ENCODE results near the gene CRADD. TPM values are rescaled to one million over a fixed set of nuclear protein-coding genes. Genes with fewer than 3 reads are reported as not detected.

Gene CRADD
- polyA plus RNA-seq, 4 donors = 11.6 to 13.6 (median 12.7) TPM

DNA sequence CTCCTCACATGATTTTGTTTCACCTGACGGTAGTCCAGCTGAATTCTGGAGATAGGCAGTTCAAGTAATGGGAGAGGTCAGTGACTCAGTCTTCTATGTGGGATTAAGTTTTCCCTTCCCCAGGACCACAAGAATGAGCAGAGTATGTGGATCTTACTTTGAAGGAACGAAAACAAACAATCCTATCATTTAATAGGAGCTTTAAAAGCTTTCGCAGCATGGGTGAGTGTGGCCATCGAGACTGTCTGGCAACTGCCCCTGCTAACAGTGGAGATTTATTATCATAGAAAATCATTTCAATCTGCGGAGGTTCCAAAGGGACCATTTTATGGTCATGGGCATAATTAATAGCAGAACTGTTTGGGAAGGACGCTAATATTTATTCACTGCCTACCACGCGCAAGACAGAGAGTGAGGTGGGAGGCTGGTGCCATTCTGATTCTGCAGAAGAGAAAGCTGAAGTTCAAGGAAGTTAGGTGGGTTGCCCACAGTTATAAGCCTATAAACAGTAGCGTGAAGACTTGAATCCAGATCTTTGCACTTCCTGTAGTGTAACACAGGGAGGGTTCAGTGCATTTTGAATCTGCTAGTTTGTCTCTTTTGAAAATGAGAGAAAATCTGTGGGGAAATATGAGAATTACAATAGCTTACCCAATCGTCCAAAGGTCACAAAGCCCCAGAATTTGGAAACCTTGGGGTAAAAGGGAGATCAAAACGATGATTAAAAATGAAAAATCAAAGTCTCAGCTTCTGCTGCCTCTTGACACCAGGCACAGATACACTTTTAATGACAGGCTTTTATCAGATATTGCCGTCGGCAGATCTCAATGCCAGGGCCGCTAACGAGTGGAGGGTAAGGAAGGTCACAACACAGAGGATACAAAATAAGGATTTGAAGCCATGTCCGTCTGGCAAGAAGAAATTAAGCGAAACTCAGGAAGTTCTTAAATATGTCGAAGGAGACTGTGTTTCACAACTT, 209.6 kb downstream of the CRADD start:
- no peak for DNase-seq (ENCODE audit: low read depth in 4 of 4, low spot score in 2 of 4)

DNA sequence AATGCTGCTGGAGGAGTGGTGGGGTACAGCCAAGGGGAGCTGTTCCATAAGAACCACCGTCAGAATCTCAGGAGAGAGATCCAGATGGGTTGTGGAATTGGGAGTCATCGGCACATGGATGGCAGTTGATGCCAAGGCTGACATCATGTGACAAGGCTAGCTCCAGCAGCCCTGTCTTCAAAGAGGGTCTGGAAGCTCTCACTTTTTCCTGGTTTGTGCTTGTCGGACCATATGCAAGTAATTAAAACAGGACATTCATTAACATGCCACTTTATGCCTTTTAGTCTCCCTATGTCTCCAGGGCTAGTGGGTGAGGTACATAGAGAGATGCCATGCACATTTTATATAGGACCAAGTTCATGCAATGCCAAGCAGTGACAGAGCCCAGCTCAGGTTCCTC, 211.8 kb downstream of the CRADD start:
- DNase-seq (ENCODE audit: low read depth in 4 of 4, low spot score in 2 of 4) = no peak

DNA sequence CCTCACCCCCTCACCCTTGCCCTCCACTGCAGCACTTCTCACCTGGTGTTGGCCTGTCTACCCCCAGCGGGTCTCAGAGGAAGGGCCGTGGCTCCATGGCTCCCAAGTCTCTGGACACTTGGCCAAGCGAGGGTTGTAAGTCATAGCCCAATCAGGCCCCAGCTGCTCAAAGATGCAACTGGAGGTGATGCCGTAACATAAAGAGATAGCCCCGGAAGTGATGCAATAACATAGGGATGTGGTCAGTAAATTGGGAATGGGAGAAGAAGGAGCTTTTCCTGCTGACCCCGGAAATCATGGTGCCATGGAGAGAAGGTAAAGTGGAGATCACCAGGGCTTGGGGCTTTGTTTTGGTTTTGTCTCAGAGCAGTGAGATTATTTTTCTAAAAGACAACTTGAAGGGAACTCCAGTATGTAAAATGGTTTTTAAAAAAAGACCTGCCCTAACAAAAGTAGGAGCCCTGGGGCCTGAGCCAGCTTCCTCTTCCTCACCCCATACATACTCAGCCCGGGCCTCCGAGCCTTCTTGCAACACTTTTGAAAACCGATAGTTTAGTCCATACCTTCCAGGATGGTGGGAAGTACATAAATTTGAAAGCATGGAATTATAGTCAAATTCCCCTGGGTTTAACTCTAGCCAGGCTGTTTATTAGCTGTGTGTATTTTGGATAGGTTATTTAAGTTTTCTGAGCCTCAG, 212.5 kb downstream of the CRADD start:
- DNase-seq (ENCODE audit: low read depth in 4 of 4, low spot score in 2 of 4) = no peak

DNA sequence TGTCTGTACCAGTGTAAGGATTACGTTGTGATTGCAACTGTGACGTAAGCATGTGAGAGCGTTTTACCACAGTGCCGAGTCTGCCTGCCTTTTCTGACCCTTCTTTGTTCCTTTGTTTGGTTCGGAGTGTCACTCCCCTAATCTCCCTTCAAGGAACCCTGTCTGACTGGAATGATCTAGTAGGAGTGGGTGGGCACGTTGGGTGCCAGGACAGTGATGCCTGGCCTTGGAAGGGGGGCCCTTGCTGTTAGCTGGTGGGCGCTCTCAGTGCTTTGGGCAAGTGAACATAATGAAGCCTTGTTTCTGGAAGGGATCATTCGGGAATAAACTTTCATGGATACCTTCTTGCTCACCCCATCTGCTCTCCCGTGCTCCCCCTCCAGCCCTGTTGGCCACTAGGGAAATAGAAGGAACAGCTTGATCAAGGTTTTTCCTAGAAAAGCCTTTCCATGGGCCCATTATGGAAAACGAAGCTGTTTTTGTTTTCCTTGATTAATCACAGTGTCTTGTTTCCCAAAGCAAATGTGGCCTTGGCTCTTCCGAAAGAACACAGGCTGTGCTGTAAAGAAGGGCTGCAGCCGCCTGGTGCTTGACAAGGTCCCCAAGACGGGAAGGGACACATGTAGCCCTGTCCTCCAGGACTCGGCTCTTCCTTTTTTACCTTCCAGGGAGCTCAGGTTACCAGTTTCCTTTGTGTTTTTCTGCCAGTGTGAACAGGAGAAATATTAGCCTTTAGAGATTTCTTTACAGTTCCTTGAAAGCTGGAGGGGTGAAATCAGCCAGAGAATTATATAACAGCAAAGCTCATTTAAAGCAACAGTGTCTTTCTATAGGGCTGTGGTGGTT, 215.5 kb downstream of the CRADD start:
- peak in 3 of 4 donors; percentile 31 to 52 (median 49) for DNase-seq (ENCODE audit: low read depth in 4 of 4, low spot score in 2 of 4)

DNA sequence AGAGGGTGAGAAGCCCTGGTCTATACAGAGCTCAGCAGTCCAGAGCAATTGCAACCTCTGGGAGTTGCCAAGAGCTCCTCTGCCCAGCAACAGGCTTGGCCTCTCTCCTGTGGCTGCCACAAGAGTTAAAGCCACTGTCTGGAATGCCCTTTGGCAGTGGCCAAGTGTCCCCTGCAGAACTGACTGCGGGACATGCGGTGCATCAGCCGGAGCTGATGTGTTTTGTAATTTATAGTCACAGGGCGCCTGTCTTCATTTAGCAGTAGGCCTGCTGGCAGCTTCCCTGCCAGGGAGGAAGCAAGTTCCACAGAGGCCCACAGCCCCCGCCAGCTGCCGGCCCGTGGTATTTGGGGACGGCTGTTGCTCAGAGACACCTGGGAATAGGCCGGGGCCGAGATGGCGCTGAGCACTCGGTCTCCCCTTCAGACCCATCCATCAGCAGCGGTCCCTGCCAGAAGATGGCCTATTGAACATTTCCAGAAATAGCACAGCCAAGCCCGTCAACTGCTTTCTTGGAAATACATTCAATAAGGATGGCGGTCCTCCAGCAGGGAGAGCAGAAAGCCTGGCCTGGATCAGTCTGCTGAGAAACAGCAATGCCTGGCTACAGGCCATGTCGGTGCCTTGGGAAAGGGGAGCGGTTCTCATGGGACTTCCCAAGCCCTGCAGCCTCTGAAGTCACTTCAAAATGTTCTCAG, 217.4 kb downstream of the CRADD start:
- DNase-seq (ENCODE audit: low read depth in 4 of 4, low spot score in 2 of 4) = peak in 3 of 4 donors; percentile 45 to 47 (median 46)

DNA sequence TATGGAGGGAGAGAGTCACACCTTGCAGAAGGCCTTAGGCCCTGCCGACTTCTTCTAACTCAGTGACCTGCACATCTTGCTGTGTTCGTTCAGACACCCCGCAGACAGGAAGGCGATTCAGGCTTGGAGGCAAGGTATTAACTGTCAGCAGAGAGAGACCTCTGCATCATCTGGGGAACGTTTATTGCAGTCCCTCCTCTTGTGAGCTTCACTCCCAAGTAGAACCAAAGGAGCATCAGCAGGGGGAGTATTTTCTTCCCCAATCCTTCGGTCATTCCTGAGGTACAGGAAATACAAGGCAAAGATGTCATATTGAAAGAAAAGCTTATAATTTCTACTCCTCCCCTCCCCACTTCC, 217.9 kb downstream of the CRADD start:
- DNase-seq (ENCODE audit: low read depth in 4 of 4, low spot score in 2 of 4) = peak in 1 of 4 donors; percentile 41

DNA sequence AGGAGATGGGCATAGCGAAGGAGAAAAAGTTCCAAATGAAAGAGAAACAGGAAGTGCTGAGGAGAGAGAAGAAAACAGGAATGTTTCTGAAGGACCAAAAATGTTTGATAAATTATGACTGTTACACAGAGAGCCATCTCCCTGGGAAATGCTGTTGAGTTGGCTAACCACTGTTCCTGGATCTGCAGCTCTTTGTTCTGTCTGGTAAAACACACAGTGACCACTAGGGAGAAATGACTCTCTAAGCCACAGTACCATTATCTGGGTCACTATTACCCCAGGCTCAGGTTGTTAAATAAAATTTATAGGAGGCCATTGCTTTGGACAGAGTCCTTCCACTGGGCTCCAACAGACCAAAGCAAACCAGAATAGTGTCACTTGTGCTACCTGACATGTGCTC, 219.3 kb downstream of the CRADD start:
- no peak for DNase-seq (ENCODE audit: low read depth in 4 of 4, low spot score in 2 of 4)

DNA sequence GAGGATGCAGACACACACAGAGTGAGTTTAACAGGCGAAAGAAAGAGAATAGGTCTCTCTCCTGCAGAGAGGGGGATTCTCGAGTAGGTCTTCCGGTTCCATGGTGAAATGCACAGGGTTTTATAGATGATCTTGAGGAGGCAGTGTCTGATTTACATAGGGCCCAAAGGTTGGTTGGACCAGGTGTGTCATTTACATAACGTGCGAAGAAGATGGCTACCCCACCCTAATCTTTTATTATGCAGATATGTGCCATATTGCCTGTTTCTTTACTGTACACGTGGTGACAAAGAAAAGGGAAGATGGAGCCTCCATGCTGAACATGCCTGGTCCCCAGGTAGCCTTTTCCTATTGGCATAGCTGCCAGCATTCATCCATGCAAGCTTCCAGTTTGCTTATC, 219.8 kb downstream of the CRADD start:
- no peak for DNase-seq (ENCODE audit: low read depth in 4 of 4, low spot score in 2 of 4)

DNA sequence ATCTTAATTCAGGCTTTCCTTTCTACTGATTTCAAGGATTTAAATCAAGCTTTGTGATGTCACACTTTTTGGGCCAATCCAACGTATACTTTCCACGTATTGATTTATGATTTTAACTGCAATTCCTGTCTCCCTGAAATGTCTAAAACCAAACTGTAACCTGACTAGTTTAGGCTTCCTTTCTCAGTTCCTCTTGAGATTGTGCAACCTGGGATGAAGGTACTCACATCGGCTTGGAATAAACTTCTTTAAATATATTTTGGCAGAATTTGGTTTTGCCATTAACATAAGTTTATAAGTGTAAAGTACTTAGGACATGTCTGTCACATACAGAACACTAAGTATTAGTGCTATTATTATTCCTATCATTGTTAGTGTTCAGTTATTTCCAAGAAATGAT, 224.6 kb downstream of the CRADD start:
- DNase-seq (ENCODE audit: low read depth in 4 of 4, low spot score in 2 of 4) = no peak

DNA sequence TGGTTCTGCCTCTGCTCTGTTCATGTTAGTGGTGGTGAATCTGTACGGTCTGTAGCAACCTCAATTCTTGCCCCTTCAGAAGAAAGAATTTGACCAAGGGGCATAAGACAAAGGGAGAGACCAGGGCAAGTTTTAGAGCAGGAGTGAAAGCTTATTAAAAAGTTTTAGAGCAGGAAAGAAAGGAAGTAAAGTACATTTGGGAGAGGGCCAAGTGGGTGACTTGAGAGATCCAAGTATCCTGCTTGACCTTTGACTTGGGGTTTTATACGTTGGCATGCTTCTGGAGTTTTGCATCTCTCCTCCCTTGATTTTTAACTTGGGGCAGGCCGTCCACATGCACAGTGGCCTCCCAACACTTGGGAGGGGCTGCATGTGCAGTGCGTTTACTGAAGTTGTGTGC, 225.0 kb downstream of the CRADD start:
- DNase-seq (ENCODE audit: low read depth in 4 of 4, low spot score in 2 of 4) = no peak

DNA sequence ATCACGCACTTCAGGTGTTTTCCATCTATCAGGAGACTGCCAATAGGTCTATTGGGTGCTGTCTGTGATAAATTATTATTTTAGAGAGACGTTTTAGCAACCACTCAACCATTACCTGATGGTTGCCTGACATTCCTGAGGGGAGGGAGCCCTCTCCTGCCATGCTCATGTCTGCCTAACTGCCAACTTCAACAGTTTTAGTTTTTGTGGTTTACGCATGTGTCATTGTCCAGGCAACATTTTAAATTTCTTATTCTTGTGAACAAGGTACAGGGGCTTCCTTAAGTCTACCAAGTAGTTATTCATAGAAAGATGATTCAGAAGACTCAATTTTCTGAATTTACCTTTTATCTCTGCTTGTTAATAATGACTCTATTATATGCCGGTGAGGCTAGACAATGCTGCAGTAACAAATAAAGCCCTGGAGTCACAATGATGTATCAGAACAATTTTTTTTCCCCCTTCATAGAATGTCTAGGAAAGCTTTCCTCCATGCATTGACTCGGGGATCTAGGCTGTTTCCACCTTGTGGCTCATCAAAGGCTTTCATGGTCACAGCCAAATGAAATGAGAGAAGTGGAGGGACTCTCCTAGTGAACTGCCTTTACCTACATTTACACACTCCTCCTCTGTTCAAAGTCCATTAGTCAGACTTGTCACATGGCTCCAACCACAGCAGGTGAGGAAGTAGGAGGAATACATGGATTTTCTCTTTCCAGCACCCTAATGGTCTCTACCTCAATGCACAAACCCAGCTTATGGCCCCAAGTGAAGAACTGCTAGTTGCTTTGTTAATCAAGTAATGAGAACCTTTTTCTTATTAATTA, 225.8 kb downstream of the CRADD start:
- no peak for DNase-seq (ENCODE audit: low read depth in 4 of 4, low spot score in 2 of 4)

DNA sequence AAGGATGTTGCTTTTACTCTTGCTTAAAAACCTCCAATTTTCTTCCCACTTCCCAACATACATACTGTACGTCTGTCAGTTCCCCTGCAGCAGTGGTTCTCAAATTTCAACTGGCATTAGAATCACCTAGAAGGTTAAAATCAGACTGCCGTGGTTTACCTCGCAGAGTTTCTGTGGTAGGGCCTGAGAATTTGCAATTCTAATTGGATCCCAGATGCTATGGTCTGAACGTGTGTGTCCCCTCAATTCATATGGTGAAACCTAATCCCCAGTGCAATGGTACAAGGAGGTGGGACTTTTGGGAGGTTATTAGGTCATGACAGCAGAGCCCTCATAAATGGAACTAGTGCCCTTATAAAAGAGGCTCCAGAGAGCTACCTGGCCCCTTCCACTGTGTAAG, 226.9 kb downstream of the CRADD start:
- DNase-seq (ENCODE audit: low read depth in 4 of 4, low spot score in 2 of 4) = no peak

DNA sequence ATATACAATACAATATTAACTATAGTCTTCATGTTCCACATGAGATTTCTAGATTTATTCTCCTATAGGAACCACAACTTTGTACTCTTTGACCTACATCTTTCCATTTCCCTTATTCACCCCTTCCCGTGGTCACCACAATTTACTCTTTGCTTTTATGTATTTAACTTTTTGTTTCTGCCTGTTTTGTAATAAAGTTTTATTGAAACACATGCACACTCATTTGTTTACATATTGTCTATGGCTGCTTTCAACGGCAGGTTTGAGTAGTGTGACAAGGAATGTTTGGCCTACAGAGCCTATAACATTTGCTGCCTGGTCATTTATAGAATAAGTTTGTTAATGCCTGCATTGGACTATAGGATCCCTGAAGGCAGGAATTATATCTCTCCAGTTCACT, 231.1 kb downstream of the CRADD start:
- DNase-seq (ENCODE audit: low read depth in 4 of 4, low spot score in 2 of 4) = no peak

DNA sequence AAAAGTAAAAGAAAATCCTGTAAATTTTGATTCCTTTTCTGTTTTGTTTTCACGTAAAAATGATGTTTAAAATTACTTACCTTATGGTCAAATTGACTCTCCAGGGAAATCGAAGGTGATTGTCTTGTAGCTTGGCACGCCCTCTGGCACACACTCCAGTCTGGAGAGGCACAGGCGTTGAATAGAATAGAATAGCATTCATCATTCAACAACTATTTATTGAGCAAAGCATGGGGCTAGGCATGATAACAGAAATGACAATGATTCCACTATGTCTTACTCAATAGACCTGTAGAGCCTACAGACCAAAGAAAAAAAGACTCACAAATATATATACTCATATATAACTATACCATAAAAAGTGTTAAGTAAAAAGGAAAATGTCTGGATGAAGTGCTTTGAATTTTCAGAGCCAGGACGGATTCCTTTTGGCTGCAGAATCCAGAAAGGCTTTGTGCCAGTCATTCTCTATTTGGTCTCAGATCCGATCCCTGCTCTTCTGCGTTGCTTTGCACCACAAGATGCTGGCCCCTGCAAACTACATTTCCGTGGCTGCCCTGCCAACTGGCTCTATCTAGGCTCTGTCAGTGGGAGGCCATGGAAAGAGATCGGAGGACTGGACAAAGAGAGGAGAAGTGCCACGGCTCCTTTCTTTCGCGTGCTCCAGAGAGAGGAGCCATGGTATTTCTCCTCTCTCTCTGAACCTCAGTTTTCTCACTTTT, 231.8 kb downstream of the CRADD start:
- no peak for DNase-seq (ENCODE audit: low read depth in 4 of 4, low spot score in 2 of 4)

DNA sequence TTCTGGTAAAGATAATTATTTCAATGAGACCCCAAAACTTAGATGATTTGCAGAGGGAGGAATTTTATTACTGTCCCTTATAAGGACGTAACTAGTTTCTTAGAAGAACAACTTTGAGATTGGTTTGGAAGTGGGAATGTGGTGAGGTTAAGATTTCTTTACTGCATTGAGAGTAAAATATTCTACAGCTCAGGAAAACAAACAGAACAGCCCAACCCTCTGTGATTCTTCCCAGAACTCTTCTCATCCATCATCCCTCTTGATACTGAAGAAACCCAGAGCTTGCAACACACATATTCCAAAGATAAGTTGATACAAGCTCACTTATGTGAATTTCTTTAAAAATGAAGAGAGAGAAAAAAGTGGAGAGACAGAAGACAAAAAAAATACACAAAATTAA, 234.2 kb downstream of the CRADD start:
- no peak for DNase-seq (ENCODE audit: low read depth in 4 of 4, low spot score in 2 of 4)

DNA sequence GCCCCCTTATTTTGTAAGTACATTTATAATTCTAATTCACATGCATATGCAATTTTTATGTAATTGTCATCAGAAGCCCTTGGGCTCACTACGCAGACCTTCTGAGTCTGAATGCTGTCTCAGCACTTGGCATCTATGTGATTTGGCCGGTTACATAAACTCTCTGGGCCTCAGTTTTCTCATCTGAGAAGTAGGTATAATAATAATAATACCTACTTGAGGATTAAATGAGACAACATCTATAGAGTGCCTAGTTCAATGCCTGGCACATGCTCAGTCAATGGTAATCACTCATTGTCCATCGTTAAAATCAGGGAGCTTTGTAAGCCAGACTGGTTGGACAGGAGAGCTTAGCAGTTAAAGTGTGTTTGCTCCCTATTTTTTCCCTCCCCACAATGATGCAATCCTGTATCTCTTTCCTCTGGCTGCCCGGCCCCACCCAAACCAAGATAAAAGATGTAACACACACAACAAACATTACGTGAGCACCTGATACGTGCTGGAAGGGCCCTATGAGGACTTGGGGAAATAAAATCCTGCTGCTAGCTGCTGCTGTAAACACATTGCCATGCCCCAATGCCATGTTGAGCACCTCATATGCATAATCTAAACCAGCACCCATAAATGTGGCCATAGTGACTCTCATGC, 235.0 kb downstream of the CRADD start:
- no peak for DNase-seq (ENCODE audit: low read depth in 4 of 4, low spot score in 2 of 4)

DNA sequence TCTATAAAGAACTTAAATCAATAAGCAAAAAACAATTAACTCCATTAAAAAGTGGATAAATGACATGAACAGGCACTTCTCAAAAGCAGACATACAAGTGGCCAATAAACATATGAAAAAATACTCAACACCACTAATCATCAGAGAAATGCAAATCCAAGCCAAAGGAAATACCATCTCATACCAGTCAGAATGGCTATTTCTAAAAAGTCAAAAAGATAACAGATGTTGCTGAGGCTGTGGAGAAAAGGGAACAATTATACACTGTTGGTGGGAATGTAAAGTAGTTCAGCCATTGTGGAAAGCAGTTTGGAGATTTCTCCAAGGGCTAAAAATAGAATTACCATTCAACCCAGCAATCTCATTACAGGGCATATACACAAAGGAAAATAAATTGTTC, 236.7 kb downstream of the CRADD start:
- DNase-seq (ENCODE audit: low read depth in 4 of 4, low spot score in 2 of 4) = no peak

DNA sequence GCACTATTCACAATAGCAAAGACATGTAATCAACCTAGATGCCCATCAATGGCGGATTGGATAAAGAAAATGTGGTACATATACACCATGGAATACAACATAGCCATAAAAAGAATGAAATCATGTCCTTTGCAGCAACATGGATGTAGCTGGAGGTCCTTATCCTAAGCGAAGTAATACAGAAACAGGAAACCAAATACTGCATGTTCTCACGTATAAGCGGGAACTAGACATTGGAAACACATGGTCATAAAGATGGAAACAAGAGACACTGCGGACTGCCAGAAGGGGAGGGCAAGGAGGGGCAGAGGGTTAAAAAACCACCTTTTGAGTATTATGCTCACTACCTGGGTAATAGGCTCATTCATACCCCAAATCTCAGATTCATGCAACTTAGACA, 237.1 kb downstream of the CRADD start:
- DNase-seq (ENCODE audit: low read depth in 4 of 4, low spot score in 2 of 4) = no peak

Measured in left renal cortex interstitium (tissue), 4 donors.